Gastroesophageal sphincter (tissue), 4 donors: Measurements from ENCODE around the gene ALG13. TPM values are rescaled to one million over a fixed set of nuclear protein-coding genes. Genes with fewer than 3 reads are reported as not detected.
"Not testable (repeated sequence)": the region's sequence is repeated elsewhere in the genome, so short reads cannot be mapped to it uniquely, and the experiment has no call there.

Source experiments
- ATAC-seq: fragments of 150-250 bp; one replicate; pipeline ENCODE4 v1.9.1; 2016; ENCODE audit warnings: mild to moderate bottlenecking, moderate library complexity
- H3K27ac ChIP-seq, 4 donors: fragments of 200-600 bp; sonication (generic) in 3 of 4; 1 replicate in 3 of 4; 2 replicates in 1 of 4; pipeline ENCODE4 v1.5.1; 2016 to 2019
- H3K27me3 ChIP-seq: fragments of 200-600 bp; sonication (generic); one replicate; pipeline ENCODE4 v1.5.1; 2019
- H3K36me3 ChIP-seq, 2 donors: fragments of 200-600 bp; sonication (generic); one replicate each; pipeline ENCODE4 v1.5.1; 2019; ENCODE audit warnings: control low read depth in 1 of 2
- H3K4me1 ChIP-seq, 3 donors: fragments of 200-600 bp; sonication (generic); 1 replicate in 2 of 3; 2 replicates in 1 of 3; pipeline ENCODE4 v1.5.1; 2016 to 2019; ENCODE audit warnings: control low read depth in 2 of 3
- H3K4me3 ChIP-seq, 2 donors: fragments of 200-600 bp; sonication (generic); one replicate each; pipeline ENCODE4 v1.5.1; 2019; ENCODE audit warnings: mild to moderate bottlenecking in 1 of 2, moderate library complexity in 1 of 2
- H3K9me3 ChIP-seq, 3 donors: fragments of 200-600 bp; sonication (generic); one replicate each; pipeline ENCODE4 v1.5.1; 2017 to 2019; ENCODE audit warnings: control low read depth in 2 of 3
- CTCF ChIP-seq, 4 experiments: fragments of 200-600 bp in 2 of 4; fragments of 450-650 bp in 2 of 4; sonication (generic) in 1 of 4; IDR thresholded peaks; one replicate each; pipeline ENCODE4 v1.5.1; 2017 to 2019; ENCODE audit warnings: antibody characterized with exemption in 4 of 4, mild to moderate bottlenecking in 2 of 4, moderate library complexity in 2 of 4
- EP300 ChIP-seq: sonication (generic); formaldehyde crosslinking; IDR thresholded peaks from one replicate; pipeline ENCODE4 v1.6.1; 2017; ENCODE audit warnings: antibody characterized with exemption, mild to moderate bottlenecking
- POLR2A ChIP-seq, 2 donors: fragments of 450-650 bp; IDR thresholded peaks; one replicate each; pipeline ENCODE4 v1.6.1; 2017; ENCODE audit warnings: antibody characterized with exemption in 2 of 2, mild to moderate bottlenecking in 2 of 2, moderate library complexity in 1 of 2
- POLR2AphosphoS5 ChIP-seq: sonication (generic); formaldehyde crosslinking; IDR thresholded peaks from one replicate; pipeline ENCODE4 v1.6.1; 2017; ENCODE audit warnings: antibody characterized with exemption
- WGBS, 2 donors: methylation state at CpG; one replicate each; pipeline ENCODE4 v1.1.5; 2018; ENCODE audit warnings: low coverage in 1 of 2; 5-methylcytosine and 5-hydroxymethylcytosine counted together
- total RNA-seq, 4 donors: library from RNA; depleted of rRNA; stranded (reverse); fragments of >200 nt; gene quantifications; one replicate each; pipeline ENCODE4 v1.1.0, GENCODE V29; 2016

The ALG13 gene
- total RNA-seq, result 10 to 100 TPM; 34.6 to 62.4 (median 49.9) TPM

GRCh38 chrX:111680988-111681779 is at the start of gene ALG13:
Gene ALG13 (plus strand): TSS chrX:111681170. CDS start chrX:111681219, 49 bp downstream.
- H3K27ac ChIP-seq, result peak within 1 kb of the TSS; percentile 97 to 99 (median 98)
- H3K4me1 ChIP-seq, result peaks cover 0 to 19% (median 3%) of the 10 kb centered on the region in 3 donors
- peak within 1 kb of the TSS; percentile 76 to 89 for H3K4me3 ChIP-seq
- 0 to 24% methylated on average over 3 to 19 of the region's 69 CpGs for WGBS, 2 donors
- TF ChIP-seq POLR2A (IDR thresholded peaks at IDR 0.05) (peak; percentile 63 to 77), CTCF (IDR thresholded peaks at IDR 0.05) (peak; percentile 61 to 84 (median 69)), EP300 (no peak), POLR2AphosphoS5 (peak; percentile 82)
- ATAC-seq, result peak; percentile 95
- no peaks in the 10 kb centered on the region for H3K27me3 ChIP-seq
- H3K9me3 ChIP-seq, result no peaks in the 10 kb centered on the region
- H3K36me3 ChIP-seq, result peaks cover 0 to 14% of the 10 kb centered on the region in 2 donors

- Histone ChIP-seq H3K9me3 (no peaks in the 10 kb centered on the region), H3K27me3 (no peaks in the 10 kb centered on the region), H3K36me3 (no peaks in the 10 kb centered on the region), H3K4me1 (no peaks in the 10 kb centered on the region), H3K4me3 (no peak overlapping the region), H3K27ac (no peak overlapping the region)
- TF ChIP-seq EP300 (no peak), POLR2AphosphoS5 (no peak), CTCF (IDR thresholded peaks at IDR 0.05) (no peak), POLR2A (IDR thresholded peaks at IDR 0.05) (no peak)
- 50 to 73% methylated on average over 1 of the region's 1 CpG for WGBS, 2 donors
- ATAC-seq, result no peak
Observed at GRCh38 chrX:111634823-111635729, 45.9 kb upstream of the ALG13 start.

GRCh38 chrX:111641969-111642368 is 39.0 kb upstream of the ALG13 start:
- H3K36me3 ChIP-seq, result no peaks in the 10 kb centered on the region
- WGBS, 2 donors, result 75% methylated on average over 3 of the region's 3 CpGs; no CpG with 5 or more reads in 1 of the 2 donors
- H3K9me3 ChIP-seq, result no peaks in the 10 kb centered on the region
- ATAC-seq, result no peak
- TF ChIP-seq CTCF (IDR thresholded peaks at IDR 0.05) (no peak), POLR2A (IDR thresholded peaks at IDR 0.05) (no peak), EP300 (no peak), POLR2AphosphoS5 (no peak)
- H3K27me3 ChIP-seq, result no peaks in the 10 kb centered on the region
- H3K27ac ChIP-seq, result no peak overlapping the region
- H3K4me1 ChIP-seq, result no peaks in the 10 kb centered on the region
- no peak overlapping the region for H3K4me3 ChIP-seq

GRCh38 chrX:111645165-111645564 is 35.8 kb upstream of the ALG13 start:
- not testable (repeated sequence) for H3K4me1 ChIP-seq, H3K27ac ChIP-seq, H3K4me3 ChIP-seq, H3K27me3 ChIP-seq, H3K36me3 ChIP-seq, H3K9me3 ChIP-seq, ATAC-seq
- WGBS, 2 donors, result 64 to 78% methylated on average over 3 of the region's 3 CpGs

GRCh38 chrX:111645607-111646006 is 35.4 kb upstream of the ALG13 start:
- no peaks in the 10 kb centered on the region for H3K36me3 ChIP-seq

More at GRCh38 chrX:111645607-111646006, 35.4 kb upstream of the ALG13 start:
- ATAC-seq, result no peak
- H3K4me3 ChIP-seq, result no peak overlapping the region
- H3K4me1 ChIP-seq, result no peaks in the 10 kb centered on the region
- no peak for TF ChIP-seq POLR2AphosphoS5
- TF ChIP-seq EP300, result no peak
- TF ChIP-seq POLR2A (IDR thresholded peaks at IDR 0.05), result no peak
- no peak for TF ChIP-seq CTCF (IDR thresholded peaks at IDR 0.05)
- no peaks in the 10 kb centered on the region for H3K27me3 ChIP-seq
- H3K27ac ChIP-seq, result no peak overlapping the region
- no peaks in the 10 kb centered on the region for H3K9me3 ChIP-seq
